Liver (tissue), 9 donors: ENCODE measurements around the gene HTR4. TPM values are rescaled to one million over a fixed set of nuclear protein-coding genes. Genes with fewer than 3 reads are reported as not detected.
"Not testable (repeated sequence)": the region's sequence is repeated elsewhere in the genome, so short reads cannot be mapped to it uniquely, and the experiment has no call there.

Source experiments
- DNase-seq: peaks from one replicate; pipeline ENCODE4 v3.0.0-alpha.2; 2017; ENCODE audit warnings: low spot score
- H3K27ac ChIP-seq, 2 donors: one replicate each; pipeline ENCODE4 v1.7.0; 2013; ENCODE audit warnings: inconsistent platforms in 2 of 2, low read length in 2 of 2, control low read depth in 1 of 2, low read depth in 1 of 2, mild to moderate bottlenecking in 1 of 2
- H3K27me3 ChIP-seq, 4 donors: one replicate each; pipeline versions ENCODE4 v1.6.1 to v1.7.0; 2013; ENCODE audit warnings: low read length in 3 of 4, inconsistent platforms in 1 of 4, mild to moderate bottlenecking in 1 of 4, moderate library complexity in 1 of 4; ENCODE audit not compliant: control insufficient read depth in 4 of 4, insufficient read depth in 4 of 4
- H3K36me3 ChIP-seq, 4 donors: one replicate each; pipeline versions ENCODE4 v1.6.1 to v1.7.0; 2013; ENCODE audit warnings: low read length in 3 of 4, mild to moderate bottlenecking in 3 of 4, low read depth in 1 of 4, moderate library complexity in 1 of 4; ENCODE audit not compliant: control insufficient read depth in 4 of 4, insufficient read depth in 3 of 4
- H3K4me1 ChIP-seq, 4 donors: one replicate each; pipeline versions ENCODE4 v1.6.1 to v1.7.0; 2013; ENCODE audit warnings: low read length in 3 of 4, mild to moderate bottlenecking in 3 of 4, moderate library complexity in 1 of 4; ENCODE audit not compliant: control insufficient read depth in 4 of 4, insufficient read depth in 4 of 4
- H3K4me3 ChIP-seq, 3 donors: one replicate each; pipeline versions ENCODE4 v1.6.1 to v1.7.0; 2013; ENCODE audit warnings: low read length in 3 of 3, control low read depth in 1 of 3, low read depth in 1 of 3, mild to moderate bottlenecking in 1 of 3
- H3K9ac ChIP-seq, 2 donors: one replicate each; pipeline ENCODE4 v1.7.0; 2013; ENCODE audit warnings: low read length in 2 of 2, mild to moderate bottlenecking in 2 of 2, moderate library complexity in 2 of 2, control low read depth in 1 of 2, low read depth in 1 of 2
- H3K9me3 ChIP-seq, 4 donors: one replicate each; pipeline versions ENCODE4 v1.6.1 to v1.7.0; 2013; ENCODE audit warnings: low read length in 3 of 4; ENCODE audit not compliant: control insufficient read depth in 4 of 4
- ATF3 ChIP-seq: IDR thresholded peaks from 2 replicates; pipeline ENCODE4 v1.6.1; 2016; ENCODE audit warnings: antibody characterized with exemption
- EGR1 ChIP-seq, 2 donors: IDR thresholded peaks; 2 replicates each; pipeline ENCODE4 v1.6.1; 2016 to 2018; ENCODE audit warnings: antibody characterized with exemption in 2 of 2, low read depth in 2 of 2
- FOXA1 ChIP-seq: IDR thresholded peaks from 2 replicates; pipeline ENCODE4 v1.6.1; 2016; ENCODE audit warnings: antibody characterized with exemption
- FOXA2 ChIP-seq: IDR thresholded peaks from 2 replicates; pipeline ENCODE4 v1.6.1; 2016; ENCODE audit warnings: antibody characterized with exemption
- GABPA ChIP-seq, 2 donors: IDR thresholded peaks in 1 of 2; conservative IDR thresholded peaks in 1 of 2; 2 replicates each; pipeline ENCODE4 v1.6.1; 2016; ENCODE audit warnings: antibody characterized with exemption in 2 of 2, mild to moderate bottlenecking in 1 of 2, moderate library complexity in 1 of 2
- HNF4A ChIP-seq, 2 donors: conservative IDR thresholded peaks; 2 replicates each; pipeline ENCODE4 v1.6.1; 2016; ENCODE audit warnings: antibody characterized with exemption in 2 of 2, mild to moderate bottlenecking in 2 of 2
- HNF4G ChIP-seq: IDR thresholded peaks from 2 replicates; pipeline ENCODE4 v1.6.1; 2016; ENCODE audit warnings: antibody characterized with exemption
- JUND ChIP-seq, 2 donors: IDR thresholded peaks; 2 replicates each; pipeline ENCODE4 v1.6.1; 2016; ENCODE audit warnings: antibody characterized with exemption in 2 of 2
- NR2F2 ChIP-seq: IDR thresholded peaks from 2 replicates; pipeline ENCODE4 v1.6.1; 2016; ENCODE audit warnings: antibody characterized with exemption
- RAD21 ChIP-seq, 2 donors: IDR thresholded peaks; 2 replicates each; pipeline ENCODE4 v1.6.1; 2016; ENCODE audit warnings: antibody characterized with exemption in 2 of 2, mild to moderate bottlenecking in 2 of 2
- REST ChIP-seq: IDR thresholded peaks from 2 replicates; pipeline ENCODE4 v1.6.1; 2016; ENCODE audit warnings: antibody characterized with exemption, mild to moderate bottlenecking
- RXRA ChIP-seq, 2 donors: IDR thresholded peaks; 2 replicates each; pipeline ENCODE4 v1.6.1; 2017 to 2018; ENCODE audit warnings: antibody characterized with exemption in 2 of 2, mild to moderate bottlenecking in 1 of 2
- SP1 ChIP-seq: IDR thresholded peaks from 2 replicates; pipeline ENCODE4 v1.6.1; 2018; ENCODE audit warnings: antibody characterized with exemption, mild to moderate bottlenecking
- TAF1 ChIP-seq: conservative IDR thresholded peaks from 2 replicates; pipeline ENCODE4 v1.6.1; 2016; ENCODE audit warnings: antibody characterized with exemption, mild to moderate bottlenecking
- YY1 ChIP-seq: IDR thresholded peaks from 2 replicates; pipeline ENCODE4 v1.6.1; 2016; ENCODE audit warnings: antibody characterized with exemption, mild to moderate bottlenecking
- ZBTB33 ChIP-seq: IDR thresholded peaks from 2 replicates; pipeline ENCODE4 v1.6.1; 2016; ENCODE audit warnings: antibody characterized with exemption
- WGBS: extraction: QIAGEN DNeasy Blood & Tissue Kit; methylation state at CpG from one replicate; pipeline ENCODE4 v1.1.7; 2013; 5-methylcytosine and 5-hydroxymethylcytosine counted together
- polyA plus RNA-seq, 2 donors: library from polyadenylated mRNA; stranded (reverse) in 1 of 2; unstranded in 1 of 2; fragments of 200-250 nt in 1 of 2; fragments of >200 nt in 1 of 2; fragmentation: Nextera tagmentation in 1 of 2; extraction: Ambion mirVana in 1 of 2; gene quantifications; one replicate each; pipeline versions ENCODE4 v1.2.1 to v1.2.3, GENCODE V29; 2013 to 2015
- total RNA-seq, 2 donors: library from RNA; depleted of rRNA; stranded (reverse); fragments of >200 nt; gene quantifications; one replicate each; pipeline ENCODE4 v1.2.3, GENCODE V29; 2014
- TF ChIP-seq, protein P1 (sequence below): fragments of 150-350 bp; IDR thresholded peaks from 2 replicates; pipeline ENCODE4 v1.5.1; 2017; ENCODE audit warnings: improper control_type of control experiment, low read depth, low read length; ENCODE audit not compliant: missing input control
- TF ChIP-seq, protein P2 (sequence below): IDR thresholded peaks from 2 replicates; pipeline ENCODE4 v1.6.1; 2016; ENCODE audit warnings: antibody characterized with exemption
- donor health status: healthy.
- donor health status: healthy.
- donor health status: healthy.
- donor health status: healthy.
- donor health status: healthy.

HTR4 gene
- total and polyA plus RNA-seq, 4 donors: 0.19 to 2.4 (median 0.98) TPM

GRCh38 chr5:148682058-148683026 is 28.0 kb upstream of the HTR4 start:
- Histone ChIP-seq H3K27me3 (no peaks in the 10 kb centered on the region), H3K4me3 (no peak overlapping the region), H3K4me1 (peaks cover 6 to 59% (median 41%) of the 10 kb centered on the region in 4 donors), H3K27ac (peak overlapping the region; percentile 61 to 65), H3K36me3 (no peaks in the 10 kb centered on the region), H3K9me3 (no peaks in the 10 kb centered on the region), H3K9ac (no peak overlapping the region)
- no peak for DNase-seq
- WGBS: 22% methylated on average over 8 of the region's 8 CpGs
- peak in 1 of 2 donors; percentile 31 for TF ChIP-seq RXRA (IDR thresholded peaks at IDR 0.05)
- peak in 1 of 2 donors; percentile 41 for TF ChIP-seq HNF4A (conservative IDR thresholded peaks at IDR 0.05)
- TF ChIP-seq FOXA1: no peak
- TF ChIP-seq SP1: peak; percentile 38
- peak; percentile 0 for TF ChIP-seq NR2F2

DNA sequence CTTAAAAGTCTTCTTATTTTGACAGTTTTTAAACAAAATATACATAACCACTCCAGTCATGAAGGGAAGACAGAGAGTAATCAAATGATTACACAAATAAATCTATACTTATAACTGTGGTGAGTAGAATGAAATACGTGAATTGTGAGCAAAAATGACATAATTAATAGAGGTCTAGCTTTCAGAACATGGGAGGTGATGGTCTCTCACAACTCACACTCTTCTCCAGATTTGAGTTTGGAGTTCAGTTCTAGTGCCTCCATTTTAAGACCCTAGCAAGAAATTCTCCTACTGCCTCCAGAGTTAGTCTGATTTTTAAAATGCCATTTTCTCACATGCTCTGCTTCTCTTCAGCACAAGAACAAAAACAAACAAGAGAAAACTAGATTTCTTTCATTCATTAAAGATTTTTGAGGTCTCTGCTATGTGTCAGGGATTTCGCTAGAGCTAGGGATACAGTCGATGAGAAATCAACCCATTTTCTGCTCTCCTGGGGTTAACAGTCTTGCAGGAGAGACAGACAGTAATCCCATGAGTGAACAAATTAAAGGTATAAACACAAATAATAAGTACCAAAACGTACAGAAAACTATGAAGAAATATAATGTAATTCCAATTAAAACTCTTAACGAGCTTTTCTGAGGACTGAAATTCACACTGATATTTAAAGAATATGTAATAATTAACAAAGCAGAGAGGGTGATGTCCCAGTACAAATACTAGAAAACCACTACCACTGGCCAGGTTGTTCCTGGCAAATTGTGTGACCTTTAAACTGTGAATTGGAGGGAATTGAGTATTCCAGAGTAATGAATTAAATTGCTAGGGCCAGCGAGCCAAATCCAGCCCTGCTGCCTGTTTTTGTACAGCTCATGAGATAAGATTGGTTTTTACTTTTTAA is 27.1 kb upstream of the HTR4 start:
- peaks cover 6 to 57% (median 39%) of the 10 kb centered on the region in 4 donors for H3K4me1 ChIP-seq
- no peaks in the 10 kb centered on the region for H3K9me3 ChIP-seq
- no peaks in the 10 kb centered on the region for H3K36me3 ChIP-seq
- peak overlapping the region; percentile 61 to 71 for H3K27ac ChIP-seq
- peak overlapping the region in 2 of 3 donors; percentile 18 for H3K4me3 ChIP-seq
- WGBS: 29% methylated on average over 6 of the region's 6 CpGs
- no peak for DNase-seq
- TF ChIP-seq REST: peak; percentile 64
- TF ChIP-seq FOXA1: no peak
- TF ChIP-seq TAF1: no peak
- peak; percentile 90 for TF ChIP-seq SP1
- TF ChIP-seq, protein P1, sequence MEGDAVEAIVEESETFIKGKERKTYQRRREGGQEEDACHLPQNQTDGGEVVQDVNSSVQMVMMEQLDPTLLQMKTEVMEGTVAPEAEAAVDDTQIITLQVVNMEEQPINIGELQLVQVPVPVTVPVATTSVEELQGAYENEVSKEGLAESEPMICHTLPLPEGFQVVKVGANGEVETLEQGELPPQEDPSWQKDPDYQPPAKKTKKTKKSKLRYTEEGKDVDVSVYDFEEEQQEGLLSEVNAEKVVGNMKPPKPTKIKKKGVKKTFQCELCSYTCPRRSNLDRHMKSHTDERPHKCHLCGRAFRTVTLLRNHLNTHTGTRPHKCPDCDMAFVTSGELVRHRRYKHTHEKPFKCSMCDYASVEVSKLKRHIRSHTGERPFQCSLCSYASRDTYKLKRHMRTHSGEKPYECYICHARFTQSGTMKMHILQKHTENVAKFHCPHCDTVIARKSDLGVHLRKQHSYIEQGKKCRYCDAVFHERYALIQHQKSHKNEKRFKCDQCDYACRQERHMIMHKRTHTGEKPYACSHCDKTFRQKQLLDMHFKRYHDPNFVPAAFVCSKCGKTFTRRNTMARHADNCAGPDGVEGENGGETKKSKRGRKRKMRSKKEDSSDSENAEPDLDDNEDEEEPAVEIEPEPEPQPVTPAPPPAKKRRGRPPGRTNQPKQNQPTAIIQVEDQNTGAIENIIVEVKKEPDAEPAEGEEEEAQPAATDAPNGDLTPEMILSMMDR: no peak
- peak; percentile 81 to 84 for TF ChIP-seq HNF4A (conservative IDR thresholded peaks at IDR 0.05)
- TF ChIP-seq ZBTB33: peak; percentile 31
- TF ChIP-seq YY1: peak; percentile 35
- peak; percentile 30 to 44 for TF ChIP-seq RAD21 (IDR thresholded peaks at IDR 0.05)
- TF ChIP-seq, protein P2, sequence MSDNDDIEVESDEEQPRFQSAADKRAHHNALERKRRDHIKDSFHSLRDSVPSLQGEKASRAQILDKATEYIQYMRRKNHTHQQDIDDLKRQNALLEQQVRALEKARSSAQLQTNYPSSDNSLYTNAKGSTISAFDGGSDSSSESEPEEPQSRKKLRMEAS: no peak
- TF ChIP-seq NR2F2: peak; percentile 30
- TF ChIP-seq EGR1 (IDR thresholded peaks at IDR 0.05; ENCODE audit: low read depth in 2 of 2): no peak
- TF ChIP-seq FOXA2: peak; percentile 16
- TF ChIP-seq GABPA (IDR thresholded peaks at IDR 0.05 in 1 of 2, conservative IDR thresholded peaks at IDR 0.05 in 1 of 2): no peak
- peak; percentile 61 for TF ChIP-seq HNF4G
- peak; percentile 63 to 78 for TF ChIP-seq RXRA (IDR thresholded peaks at IDR 0.05)
- TF ChIP-seq ATF3: peak; percentile 50
- peak in 1 of 2 donors; percentile 62 for TF ChIP-seq JUND (IDR thresholded peaks at IDR 0.05)
- no peaks in the 10 kb centered on the region for H3K27me3 ChIP-seq
- H3K9ac ChIP-seq: peak overlapping the region in 1 of 2 donors; percentile 45

- not testable (repeated sequence) for H3K4me3 ChIP-seq, DNase-seq, H3K36me3 ChIP-seq, H3K9ac ChIP-seq, H3K27ac ChIP-seq, H3K9me3 ChIP-seq, H3K27me3 ChIP-seq, H3K4me1 ChIP-seq
- 93% methylated on average over 6 of the region's 6 CpGs for WGBS
Measured at GRCh38 chr5:148673704-148674103, 19.4 kb upstream of the HTR4 start.
